Measurements from ENCODE around the gene DGUOK.

DGUOK gene

GRCh38 chr2:73956218-73956865 lies 29.7 kb downstream of the DGUOK start:
- no peak for DNase-seq

GRCh38 chr2:73961274-73961673 lies 34.6 kb downstream of the DGUOK start:
- DNase-seq: no peak

DNA sequence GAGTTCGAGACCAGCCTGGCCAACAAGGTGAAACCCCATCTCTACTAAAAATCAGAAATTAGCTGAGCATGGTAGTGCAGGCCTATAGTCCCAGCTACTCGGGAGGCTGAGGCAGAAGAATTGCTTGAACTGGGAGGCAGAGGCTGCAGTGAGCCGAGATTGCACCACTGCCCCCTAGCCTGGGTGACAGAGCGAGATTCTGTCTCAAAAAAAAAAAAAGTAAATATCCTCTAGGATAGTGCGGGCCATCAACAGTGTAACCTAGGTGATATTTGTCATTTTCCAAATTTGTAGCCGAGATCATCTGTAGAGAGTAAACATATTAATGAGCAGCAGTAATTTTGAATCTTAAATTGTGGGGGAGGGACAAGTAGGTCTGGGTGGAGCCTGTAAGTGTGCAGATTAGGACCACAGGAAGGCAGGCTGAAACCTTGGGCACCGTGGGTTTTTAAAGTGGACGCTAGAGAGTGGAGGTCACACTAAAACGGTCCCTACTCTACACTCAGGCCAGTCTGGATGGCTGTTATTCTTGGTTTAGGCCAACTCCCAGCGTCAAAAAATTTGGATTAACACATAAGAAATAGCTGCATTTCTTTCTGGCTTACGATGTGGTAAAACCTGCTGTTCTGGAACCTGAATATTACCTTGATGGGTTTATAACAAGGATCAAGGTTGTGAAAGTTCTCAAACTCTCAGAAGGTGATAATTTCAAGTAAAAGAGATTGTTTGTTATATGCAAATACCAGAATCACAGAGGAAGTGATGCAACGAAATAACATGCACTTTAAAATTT lies 35.3 kb downstream of the DGUOK start:
- DNase-seq: no peak

DNA sequence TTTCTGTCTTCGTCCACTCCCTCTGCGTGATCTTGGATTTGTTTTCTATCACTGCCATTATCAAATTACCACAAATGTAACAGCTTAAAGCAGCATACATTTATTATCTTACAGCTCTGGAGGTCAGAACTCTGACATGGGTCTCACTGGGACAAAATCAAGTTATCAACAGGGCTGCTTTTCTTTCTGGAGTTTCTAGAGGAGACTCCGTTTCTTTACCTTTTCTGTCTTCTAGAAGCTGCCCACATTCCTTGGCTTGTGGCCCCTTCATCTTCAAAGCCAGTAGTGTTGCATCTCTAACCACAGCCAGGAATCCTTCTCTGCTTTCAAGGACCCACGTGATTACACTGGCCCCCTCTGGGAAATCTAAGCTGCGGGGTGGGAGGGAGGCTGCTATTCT lies 36.1 kb downstream of the DGUOK start:
- DNase-seq: no peak

GRCh38 chr2:73963385-73964120 lies 36.9 kb downstream of the DGUOK start:
- DNase-seq: no peak

GRCh38 chr2:73964223-73964622 lies 37.5 kb downstream of the DGUOK start:
- no peak for DNase-seq

DNA sequence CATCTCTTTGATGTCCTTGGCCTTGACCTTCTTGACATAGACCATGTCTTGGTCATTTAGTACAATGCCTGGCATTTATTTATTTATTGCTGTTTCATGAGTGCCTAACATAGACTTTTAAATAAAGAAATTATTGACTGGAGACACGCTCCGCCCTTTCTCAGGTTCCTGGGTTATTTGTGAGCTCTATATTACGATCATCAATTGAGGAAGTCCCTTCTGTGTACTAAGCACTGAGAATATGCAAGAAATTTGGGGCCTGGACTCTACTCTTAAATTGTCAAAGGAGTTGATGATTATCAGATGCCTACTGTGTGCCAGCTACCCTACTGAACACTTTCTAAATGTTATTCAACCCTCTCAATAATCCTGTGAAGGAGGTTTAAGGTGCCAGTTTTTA lies 38.4 kb downstream of the DGUOK start:
- no peak for DNase-seq

- DNase-seq: no peak
Measured at GRCh38 chr2:73968357-73968937, 41.8 kb downstream of the DGUOK start.

DNA sequence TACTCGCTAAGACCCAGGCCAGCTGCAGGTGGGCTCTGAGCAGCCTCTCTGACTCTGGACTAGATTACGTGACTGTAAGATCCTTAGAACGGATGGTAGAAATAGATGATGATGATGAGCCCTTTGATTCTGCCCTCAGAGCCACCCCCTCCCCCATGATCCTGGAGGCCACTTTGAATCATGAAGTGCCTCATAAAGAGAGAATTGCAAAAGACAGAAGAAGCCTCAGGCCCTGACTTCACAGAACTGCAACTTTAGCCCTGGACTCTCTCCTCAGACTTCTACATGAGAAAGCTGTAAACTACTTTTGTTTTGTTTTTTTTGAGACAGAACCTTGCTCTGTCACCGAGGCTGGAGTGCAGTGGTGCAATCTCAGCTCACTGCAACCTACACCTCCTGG lies 42.7 kb downstream of the DGUOK start:
- no peak for DNase-seq

DNA sequence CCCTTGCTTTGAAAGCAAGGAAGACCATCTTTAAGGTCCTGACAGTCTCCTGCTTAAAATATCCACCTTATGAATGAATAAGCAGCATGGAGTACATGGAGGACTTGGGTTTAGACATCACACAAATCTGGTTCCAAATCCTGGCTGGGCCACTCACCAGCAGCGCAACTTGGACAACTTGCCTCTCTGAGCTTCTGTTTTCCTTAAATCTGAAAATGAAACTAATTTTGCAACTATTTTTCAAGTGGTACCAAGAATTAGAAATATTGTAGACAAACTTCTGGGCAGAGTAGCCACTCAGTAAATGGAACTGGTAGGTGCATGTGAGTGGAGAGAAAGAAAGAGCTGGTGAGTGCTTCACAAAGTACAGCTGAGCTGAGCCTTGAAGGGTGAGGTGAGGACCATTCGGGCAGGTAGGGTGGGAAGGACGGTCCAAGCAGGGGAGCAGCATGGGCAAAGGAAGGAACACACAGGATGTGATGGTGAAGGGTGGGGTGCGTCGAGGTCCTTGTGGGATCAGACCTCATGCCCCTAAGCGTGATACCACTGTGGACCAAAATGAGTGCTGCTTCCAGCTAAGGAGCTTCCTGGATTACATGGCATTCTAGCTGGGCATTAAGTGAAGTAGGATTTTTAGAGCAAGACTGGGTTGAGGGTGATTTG lies 43.6 kb downstream of the DGUOK start:
- DNase-seq: no peak

DNA sequence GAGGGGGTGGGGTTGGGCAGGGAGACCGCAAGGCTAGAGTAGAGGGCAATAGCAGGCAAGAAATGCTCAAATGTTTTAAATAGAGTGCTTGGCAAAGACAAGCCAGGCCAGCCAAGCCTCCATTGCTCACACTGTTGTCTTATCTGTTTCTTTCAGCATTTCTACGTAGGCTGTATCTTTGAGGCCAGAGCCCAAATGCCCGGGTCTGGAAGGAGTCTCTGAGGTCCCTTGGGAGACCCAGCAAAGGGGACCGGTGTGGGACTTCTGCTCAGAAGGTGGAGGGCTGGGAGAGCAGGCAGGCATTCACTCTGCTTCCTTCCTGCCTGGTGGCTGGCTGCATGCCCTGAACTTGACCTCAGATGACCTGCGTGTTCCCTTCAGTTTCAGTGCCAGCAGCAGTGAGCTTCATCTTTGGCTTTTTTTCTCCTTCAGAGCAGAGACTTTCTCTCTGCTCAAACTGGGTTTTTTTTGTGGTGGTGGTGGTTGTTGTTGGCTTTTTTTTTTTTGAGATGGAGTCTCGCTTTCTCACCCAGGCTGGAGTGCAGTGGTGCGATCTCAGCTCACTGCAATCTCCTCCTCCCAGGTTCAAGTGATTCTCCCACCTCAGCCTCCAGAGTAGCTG lies 44.3 kb downstream of the DGUOK start:
- no peak for DNase-seq

DNA sequence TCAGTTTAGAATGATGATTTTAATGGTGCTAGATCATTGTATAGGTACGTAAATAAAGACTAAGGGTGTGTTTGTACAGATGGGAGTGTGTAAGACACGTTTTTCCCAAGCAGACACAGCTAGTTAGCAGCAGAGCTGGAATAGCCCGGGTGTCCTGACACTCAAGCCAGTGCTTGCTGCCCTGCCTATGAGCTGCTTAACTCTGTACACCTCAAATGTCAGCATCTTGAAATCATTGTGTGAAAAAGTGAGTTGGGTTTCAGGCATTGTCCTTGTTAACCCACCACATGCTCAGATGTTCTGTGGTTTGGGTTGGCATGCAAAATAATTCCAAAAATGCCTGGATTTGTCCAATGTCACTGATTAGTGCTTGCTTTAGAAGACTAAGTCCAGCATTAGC lies 45.0 kb downstream of the DGUOK start:
- DNase-seq: no peak

- no peak for DNase-seq
Measured at GRCh38 chr2:73972846-73973245, 46.2 kb downstream of the DGUOK start.

- DNase-seq: no peak
Measured at GRCh38 chr2:73975731-73976130, 49.1 kb downstream of the DGUOK start.

GRCh38 chr2:73976803-73977202 lies 50.1 kb downstream of the DGUOK start:
- no peak for DNase-seq

DNA sequence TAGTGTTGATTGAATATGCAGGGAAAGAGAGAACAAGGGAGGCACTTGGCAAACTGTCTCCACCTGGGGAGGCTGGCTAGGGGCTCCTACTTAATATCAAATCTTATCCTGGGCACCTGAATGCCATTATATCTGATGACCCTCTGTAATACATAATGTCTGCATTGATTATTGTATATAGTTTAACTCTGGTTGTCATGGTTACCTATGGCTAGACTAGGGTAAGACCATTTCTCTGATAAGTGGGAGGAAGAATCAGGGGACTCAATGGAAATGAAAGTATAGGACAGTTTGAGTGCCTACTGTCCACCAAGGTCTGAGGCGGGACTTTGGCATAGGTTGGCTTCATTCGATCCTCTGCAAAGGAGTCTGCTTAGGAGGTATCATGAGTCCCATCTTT lies 50.8 kb downstream of the DGUOK start:
- DNase-seq: no peak

- no peak for DNase-seq
Measured at GRCh38 chr2:73979021-73979420, 52.3 kb downstream of the DGUOK start.

- no peak for DNase-seq
Measured at GRCh38 chr2:73979686-73980085, 53.0 kb downstream of the DGUOK start.

DNA sequence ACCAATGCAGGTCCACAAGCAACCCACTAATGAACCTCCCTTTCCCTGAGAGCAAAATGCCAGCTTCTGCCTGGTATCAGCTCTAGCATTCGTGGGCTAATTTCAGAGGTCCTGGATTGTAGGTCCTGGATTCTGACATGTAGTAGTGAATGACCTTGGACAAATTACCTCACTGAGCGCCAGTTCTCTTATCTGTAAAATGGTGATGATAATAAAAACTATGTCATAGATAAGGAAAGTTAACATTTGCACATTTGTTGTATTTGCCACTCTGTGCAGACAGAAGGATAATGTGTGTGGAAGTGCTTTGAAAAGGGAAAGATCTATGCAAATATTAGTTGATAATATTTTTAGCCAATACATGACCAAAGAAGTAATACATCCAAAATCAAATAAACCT lies 53.9 kb downstream of the DGUOK start:
- no peak for DNase-seq

DNA sequence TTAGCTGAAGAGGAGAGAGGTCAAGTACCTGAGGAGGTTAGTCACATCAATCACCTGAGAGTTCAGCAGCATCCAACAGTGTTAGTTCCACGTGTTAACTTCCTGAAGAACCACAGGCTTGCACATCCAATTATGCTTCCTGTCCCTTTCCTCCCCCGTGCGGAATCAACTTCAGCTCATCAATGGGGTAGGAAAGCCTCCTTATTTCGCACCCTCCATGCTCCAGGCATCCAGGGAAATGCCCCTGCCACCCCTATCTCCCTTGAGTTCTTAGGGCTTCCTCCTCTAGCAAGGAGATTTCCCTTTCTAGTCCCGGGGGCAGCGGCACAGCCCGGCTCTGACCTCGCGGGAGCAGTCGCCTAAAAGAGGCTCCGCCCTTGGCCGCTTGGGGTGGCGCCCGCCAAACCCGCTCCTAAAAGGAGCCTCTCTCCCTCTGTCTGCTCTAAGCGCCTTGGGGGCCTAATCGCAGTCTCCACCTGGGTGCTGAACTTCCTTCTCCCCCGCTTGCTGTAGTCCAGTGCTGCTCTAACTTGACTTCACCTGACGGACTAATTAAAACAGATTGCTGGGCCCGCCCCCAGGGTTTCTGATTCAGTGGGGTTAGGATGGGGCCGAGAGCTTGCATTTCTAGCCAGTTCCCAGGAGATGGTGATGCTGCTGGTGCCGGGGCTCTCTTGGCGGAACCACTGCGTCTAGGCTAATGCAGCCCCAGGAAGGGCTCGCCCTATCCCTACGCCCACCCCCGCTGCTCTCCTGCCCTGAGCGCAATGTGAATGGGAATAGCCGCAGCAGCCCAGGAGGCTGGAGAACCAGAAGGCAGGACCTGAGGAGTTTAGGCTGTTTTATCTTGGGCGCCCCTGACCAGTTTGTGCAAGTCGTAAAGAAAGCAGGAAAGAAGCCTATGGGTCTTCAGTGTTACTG lies 54.7 kb downstream of the DGUOK start:
- no peak for DNase-seq

GRCh38 chr2:73982140-73982617 lies 55.5 kb downstream of the DGUOK start:
- DNase-seq: no peak
